Gastroesophageal sphincter (tissue), 3 donors: ENCODE results near the gene SLBP.

Experiments used
- POLR2A ChIP-seq, 2 donors: fragments of 450-650 bp; IDR thresholded peaks; one replicate each; pipeline ENCODE4 v1.6.1; 2017; ENCODE audit warnings: antibody characterized with exemption in 2 of 2, mild to moderate bottlenecking in 2 of 2, moderate library complexity in 1 of 2
- POLR2AphosphoS5 ChIP-seq: sonication (generic); formaldehyde crosslinking; IDR thresholded peaks from one replicate; pipeline ENCODE4 v1.6.1; 2017; ENCODE audit warnings: antibody characterized with exemption
- TF ChIP-seq, protein P1 (sequence below), 4 experiments: fragments of 200-600 bp in 2 of 4; fragments of 450-650 bp in 2 of 4; sonication (generic) in 1 of 4; IDR thresholded peaks; one replicate each; pipeline ENCODE4 v1.5.1; 2017 to 2019; ENCODE audit warnings: antibody characterized with exemption in 4 of 4, mild to moderate bottlenecking in 2 of 4, moderate library complexity in 2 of 4

DNA sequence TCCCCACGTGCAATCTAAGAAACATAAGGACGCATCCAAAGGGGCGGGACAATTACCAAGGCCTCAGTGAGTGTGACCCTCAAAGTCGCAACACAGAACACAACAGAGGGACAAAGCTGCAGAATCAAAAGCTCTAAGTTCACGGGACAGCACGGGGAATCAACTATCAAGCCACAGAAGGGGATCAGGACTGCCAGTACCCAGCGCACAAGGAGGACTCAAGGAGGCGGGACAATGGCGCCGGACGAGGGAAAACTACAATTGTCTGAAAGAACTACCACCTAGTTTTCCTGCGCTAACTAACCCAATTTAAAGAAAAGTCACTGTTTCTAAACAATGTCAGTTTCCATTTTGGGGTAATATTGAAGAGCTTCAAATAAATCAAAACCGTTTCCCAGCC, 29.3 kb downstream of the SLBP start:
- TF ChIP-seq, protein P1, sequence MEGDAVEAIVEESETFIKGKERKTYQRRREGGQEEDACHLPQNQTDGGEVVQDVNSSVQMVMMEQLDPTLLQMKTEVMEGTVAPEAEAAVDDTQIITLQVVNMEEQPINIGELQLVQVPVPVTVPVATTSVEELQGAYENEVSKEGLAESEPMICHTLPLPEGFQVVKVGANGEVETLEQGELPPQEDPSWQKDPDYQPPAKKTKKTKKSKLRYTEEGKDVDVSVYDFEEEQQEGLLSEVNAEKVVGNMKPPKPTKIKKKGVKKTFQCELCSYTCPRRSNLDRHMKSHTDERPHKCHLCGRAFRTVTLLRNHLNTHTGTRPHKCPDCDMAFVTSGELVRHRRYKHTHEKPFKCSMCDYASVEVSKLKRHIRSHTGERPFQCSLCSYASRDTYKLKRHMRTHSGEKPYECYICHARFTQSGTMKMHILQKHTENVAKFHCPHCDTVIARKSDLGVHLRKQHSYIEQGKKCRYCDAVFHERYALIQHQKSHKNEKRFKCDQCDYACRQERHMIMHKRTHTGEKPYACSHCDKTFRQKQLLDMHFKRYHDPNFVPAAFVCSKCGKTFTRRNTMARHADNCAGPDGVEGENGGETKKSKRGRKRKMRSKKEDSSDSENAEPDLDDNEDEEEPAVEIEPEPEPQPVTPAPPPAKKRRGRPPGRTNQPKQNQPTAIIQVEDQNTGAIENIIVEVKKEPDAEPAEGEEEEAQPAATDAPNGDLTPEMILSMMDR (IDR thresholded peaks at IDR 0.05), result no peak
- no peak for TF ChIP-seq POLR2A (IDR thresholded peaks at IDR 0.05)
- no peak for TF ChIP-seq POLR2AphosphoS5
